Thymus (tissue), 11 donors: ENCODE data around the gene BICC1. TPM values are rescaled to one million over a fixed set of nuclear protein-coding genes. Genes with fewer than 3 reads are reported as not detected.

Source experiments
- DNase-seq, 9 donors: peaks; one replicate each; pipeline ENCODE4 v3.0.0-alpha.2; 2013; ENCODE audit warnings: low spot score in 9 of 9, low read depth in 6 of 9, missing footprints in 1 of 9
- H3K27ac ChIP-seq, 2 donors: one replicate each; pipeline ENCODE4 v1.5.1; 2013; ENCODE audit warnings: control low read depth in 1 of 2, low read depth in 1 of 2, low read length in 1 of 2, mild to moderate bottlenecking in 1 of 2, moderate library complexity in 1 of 2
- H3K27me3 ChIP-seq, 2 donors: one replicate each; pipeline ENCODE4 v1.5.1; 2013; ENCODE audit warnings: low read length in 1 of 2; ENCODE audit not compliant: control insufficient read depth in 2 of 2, insufficient read depth in 1 of 2
- H3K36me3 ChIP-seq, 2 donors: one replicate each; pipeline ENCODE4 v1.5.1; 2013; ENCODE audit warnings: low read length in 1 of 2, mild to moderate bottlenecking in 1 of 2, moderate library complexity in 1 of 2; ENCODE audit not compliant: control insufficient read depth in 2 of 2, insufficient read depth in 2 of 2
- H3K4me1 ChIP-seq, 2 donors: one replicate each; pipeline ENCODE4 v1.5.1; 2013; ENCODE audit warnings: low read length in 2 of 2; ENCODE audit not compliant: control insufficient read depth in 2 of 2, insufficient read depth in 2 of 2
- H3K4me3 ChIP-seq, 2 donors: one replicate each; pipeline ENCODE4 v1.5.1; 2013; ENCODE audit warnings: low read length in 2 of 2, control low read depth in 1 of 2, mild to moderate bottlenecking in 1 of 2
- H3K9me3 ChIP-seq, 2 donors: one replicate each; pipeline ENCODE4 v1.5.1; 2013; ENCODE audit warnings: low read length in 1 of 2, mild to moderate bottlenecking in 1 of 2; ENCODE audit not compliant: control insufficient read depth in 2 of 2, insufficient read depth in 1 of 2
- WGBS: extraction: QIAGEN DNeasy Blood & Tissue Kit; methylation state at CpG from one replicate; pipeline ENCODE4 v1.1.7; 2013; 5-methylcytosine and 5-hydroxymethylcytosine counted together
- polyA plus RNA-seq: library from polyadenylated mRNA; stranded (reverse); fragments of 200-250 nt; gene quantifications from one replicate; pipeline ENCODE4 v1.2.3, GENCODE V29; 2013
- total RNA-seq: library from RNA; stranded (reverse); fragments of 120-200 nt; gene quantifications from one replicate; pipeline ENCODE4 v1.2.4, GENCODE V29; 2013
- donor health status: healthy.

Gene BICC1
- total and polyA plus RNA-seq, 2 donors = 1.8 to 1.9 TPM

DNA sequence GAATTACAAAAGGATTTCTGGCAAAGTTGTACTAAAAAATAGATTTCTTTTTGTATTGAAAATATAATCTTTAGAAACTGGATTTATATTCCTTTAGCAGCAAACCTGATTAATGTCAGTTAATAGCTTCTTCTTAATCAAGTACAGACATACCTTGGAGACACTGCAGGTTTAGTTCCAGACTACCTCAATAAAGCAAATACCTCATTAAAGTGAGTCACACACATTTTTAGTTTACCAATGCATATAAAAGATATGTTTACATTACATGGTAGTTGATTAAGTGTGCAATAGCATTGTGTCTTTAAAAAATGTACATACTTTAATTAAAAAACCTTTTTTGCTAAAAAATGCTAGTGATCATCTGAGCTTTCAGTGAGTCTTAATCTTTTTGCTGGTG is 215.0 kb downstream of the BICC1 start:
- H3K27me3 ChIP-seq = no peaks in the 10 kb centered on the region
- H3K27ac ChIP-seq = no peak overlapping the region
- no peaks in the 10 kb centered on the region for H3K36me3 ChIP-seq
- no peak for DNase-seq
- no peaks in the 10 kb centered on the region for H3K4me1 ChIP-seq
- H3K4me3 ChIP-seq = no peak overlapping the region
- H3K9me3 ChIP-seq = peaks cover 0 to 10% of the 10 kb centered on the region in 2 donors

DNA sequence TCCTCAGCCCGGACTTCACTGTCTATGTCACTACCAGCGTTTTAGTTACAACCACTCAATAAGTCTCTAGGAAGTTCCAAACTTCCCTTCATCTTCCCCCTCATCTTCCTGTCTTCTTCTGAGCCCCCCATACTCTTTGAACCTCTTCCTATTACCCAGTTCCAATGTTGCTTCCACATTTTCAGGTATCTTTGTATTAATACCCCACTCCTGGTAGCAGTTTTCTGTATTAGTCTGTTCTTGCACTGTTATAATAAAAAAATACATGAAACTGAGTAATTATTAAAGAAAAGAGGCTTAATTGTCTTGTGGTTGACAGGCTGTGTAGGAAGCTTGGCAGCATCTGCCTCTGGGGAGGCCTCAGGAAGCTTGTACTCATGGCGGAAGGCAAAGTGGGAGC is 218.6 kb downstream of the BICC1 start:
- Histone ChIP-seq H3K4me3 (no peak overlapping the region), H3K27ac (no peak overlapping the region), H3K9me3 (peaks cover 0 to 10% of the 10 kb centered on the region in 2 donors), H3K27me3 (no peaks in the 10 kb centered on the region), H3K36me3 (no peaks in the 10 kb centered on the region), H3K4me1 (no peaks in the 10 kb centered on the region)
- WGBS = 96% methylated on average over 3 of the region's 3 CpGs
- DNase-seq = no peak

DNA sequence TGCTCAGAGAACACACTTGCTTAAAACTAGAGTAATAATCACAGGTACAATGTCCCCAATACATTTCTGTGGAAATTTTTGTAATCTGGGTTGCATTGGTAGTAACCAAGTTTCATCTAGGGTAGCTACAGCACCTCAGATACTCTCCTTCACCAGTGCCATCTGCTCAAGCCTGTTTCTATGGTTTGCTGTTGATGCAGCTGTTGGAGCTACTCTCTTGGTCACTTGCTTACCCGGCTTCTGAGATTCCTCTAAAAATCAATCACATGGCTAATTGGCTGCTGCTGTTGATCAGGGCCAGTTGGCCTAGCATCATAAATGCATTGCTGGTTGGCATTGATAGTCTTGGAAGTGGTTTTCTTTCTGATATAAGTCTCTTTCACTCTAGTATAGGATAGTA is 220.8 kb downstream of the BICC1 start:
- DNase-seq = no peak
- no peaks in the 10 kb centered on the region for H3K36me3 ChIP-seq
- 98% methylated on average over 1 of the region's 1 CpG for WGBS
- H3K27me3 ChIP-seq = no peaks in the 10 kb centered on the region
- H3K27ac ChIP-seq = no peak overlapping the region
- H3K4me1 ChIP-seq = no peaks in the 10 kb centered on the region
- H3K4me3 ChIP-seq = no peak overlapping the region
- H3K9me3 ChIP-seq = peaks cover 0 to 10% of the 10 kb centered on the region in 2 donors

DNA sequence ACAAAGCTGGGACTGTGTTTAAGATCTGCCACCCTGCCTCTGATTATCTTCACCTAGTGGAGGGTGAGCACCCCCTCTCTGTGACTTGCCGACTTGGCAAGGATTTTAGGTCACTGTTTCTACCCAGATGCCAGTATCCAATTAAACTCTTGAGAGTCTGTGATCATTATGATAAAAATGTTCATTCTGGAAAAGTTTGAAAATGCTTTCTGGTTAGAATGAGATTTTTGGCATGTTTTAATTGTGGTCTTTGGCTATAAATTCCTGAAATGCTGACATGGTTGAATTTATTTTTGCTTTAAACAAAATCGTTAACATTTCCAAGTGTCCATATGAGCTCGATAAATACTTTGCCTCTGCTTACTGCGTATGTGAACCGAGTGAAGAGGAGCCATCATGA is 221.4 kb downstream of the BICC1 start:
- WGBS = 96% methylated on average over 5 of the region's 5 CpGs
- H3K4me1 ChIP-seq = no peaks in the 10 kb centered on the region
- H3K9me3 ChIP-seq = peaks cover 0 to 10% of the 10 kb centered on the region in 2 donors
- no peak overlapping the region for H3K4me3 ChIP-seq
- H3K36me3 ChIP-seq = no peaks in the 10 kb centered on the region
- H3K27me3 ChIP-seq = no peaks in the 10 kb centered on the region
- no peak for DNase-seq
- no peak overlapping the region for H3K27ac ChIP-seq

DNA sequence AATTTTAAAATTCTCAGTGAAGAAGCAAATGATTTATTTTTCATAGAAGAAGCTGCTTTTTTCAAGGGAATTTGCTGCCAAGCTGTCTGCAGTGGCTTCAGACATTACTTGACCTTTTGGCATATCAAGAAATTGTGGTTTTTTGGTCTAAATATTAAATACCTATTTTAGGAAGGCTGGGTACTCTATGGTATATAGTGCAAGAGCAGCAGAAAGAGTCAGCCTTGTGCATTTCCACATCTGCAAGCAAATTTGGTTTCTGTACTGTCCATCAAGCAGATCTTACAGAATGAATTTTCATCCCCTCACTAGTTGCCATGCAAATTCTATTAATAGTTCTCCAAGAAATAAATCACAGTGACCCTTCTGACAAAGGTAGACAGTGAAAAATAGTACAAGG is 222.0 kb downstream of the BICC1 start:
- no peaks in the 10 kb centered on the region for H3K36me3 ChIP-seq
- DNase-seq = no peak
- no peaks in the 10 kb centered on the region for H3K4me1 ChIP-seq
- H3K27me3 ChIP-seq = no peaks in the 10 kb centered on the region
- H3K4me3 ChIP-seq = no peak overlapping the region
- no peak overlapping the region for H3K27ac ChIP-seq
- H3K9me3 ChIP-seq = peaks cover 0 to 10% of the 10 kb centered on the region in 2 donors

DNA sequence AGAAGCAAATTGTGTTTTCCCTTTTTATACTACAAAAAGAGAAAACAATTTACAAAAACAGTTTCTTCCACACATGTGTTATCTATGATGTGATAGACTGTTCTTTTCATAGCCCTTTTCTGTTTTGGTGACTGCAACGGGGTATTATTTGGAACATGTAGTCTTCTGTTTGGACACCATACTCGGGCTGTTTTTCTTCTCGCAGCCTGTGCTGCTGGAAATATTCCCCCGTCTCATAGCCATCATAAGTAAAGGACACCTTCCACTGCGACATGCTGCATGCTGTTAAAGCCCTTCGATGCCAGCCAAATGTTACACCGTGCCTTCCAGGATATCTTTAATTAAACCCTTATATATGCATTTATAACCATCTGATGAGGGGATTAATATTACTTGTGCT is 222.4 kb downstream of the BICC1 start:
- H3K27ac ChIP-seq = no peak overlapping the region
- H3K9me3 ChIP-seq = peaks cover 0 to 10% of the 10 kb centered on the region in 2 donors
- H3K4me3 ChIP-seq = no peak overlapping the region
- no peaks in the 10 kb centered on the region for H3K36me3 ChIP-seq
- no peak for DNase-seq
- no peaks in the 10 kb centered on the region for H3K27me3 ChIP-seq
- 80% methylated on average over 7 of the region's 7 CpGs for WGBS
- no peaks in the 10 kb centered on the region for H3K4me1 ChIP-seq

DNA sequence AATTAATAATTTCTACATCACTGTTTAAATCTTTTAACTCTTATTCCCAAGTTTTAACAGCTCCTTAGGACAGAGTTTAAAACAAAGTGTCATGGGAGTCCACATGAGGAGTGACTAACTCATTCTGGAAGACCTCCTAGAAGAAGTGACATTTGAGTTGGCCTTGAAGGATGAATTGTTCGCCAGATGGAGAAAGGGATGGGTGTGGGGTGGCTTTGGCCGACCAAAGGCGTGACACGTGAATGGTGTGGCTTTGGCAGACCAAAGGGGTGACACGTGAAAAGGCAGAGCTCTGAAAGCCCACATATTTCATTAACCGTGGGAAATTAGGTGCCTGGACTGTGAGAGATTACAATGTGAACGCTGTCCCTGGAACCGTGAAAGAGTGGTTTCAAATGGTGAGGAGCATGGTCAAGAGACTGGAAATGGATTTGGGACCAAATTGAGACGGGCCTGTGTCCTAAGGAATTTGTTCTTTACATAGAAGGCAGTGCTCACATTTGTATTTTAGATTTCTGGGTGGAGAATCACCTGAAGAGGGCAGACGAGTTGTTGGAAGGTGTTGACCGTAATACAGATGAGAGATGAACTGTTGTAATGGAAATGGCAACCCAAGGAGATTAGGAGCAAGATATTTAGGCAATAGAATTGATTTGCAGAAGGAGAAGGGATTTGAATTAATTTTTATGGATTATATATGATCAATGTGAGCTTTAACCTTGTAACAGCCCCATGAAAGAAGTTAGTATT is 228.1 kb downstream of the BICC1 start:
- no peak for DNase-seq
- WGBS = 94% methylated on average over 11 of the region's 11 CpGs
- H3K4me1 ChIP-seq = no peaks in the 10 kb centered on the region
- H3K9me3 ChIP-seq = no peaks in the 10 kb centered on the region
- H3K4me3 ChIP-seq = no peak overlapping the region
- H3K27me3 ChIP-seq = no peaks in the 10 kb centered on the region
- H3K36me3 ChIP-seq = no peaks in the 10 kb centered on the region
- H3K27ac ChIP-seq = no peak overlapping the region

DNA sequence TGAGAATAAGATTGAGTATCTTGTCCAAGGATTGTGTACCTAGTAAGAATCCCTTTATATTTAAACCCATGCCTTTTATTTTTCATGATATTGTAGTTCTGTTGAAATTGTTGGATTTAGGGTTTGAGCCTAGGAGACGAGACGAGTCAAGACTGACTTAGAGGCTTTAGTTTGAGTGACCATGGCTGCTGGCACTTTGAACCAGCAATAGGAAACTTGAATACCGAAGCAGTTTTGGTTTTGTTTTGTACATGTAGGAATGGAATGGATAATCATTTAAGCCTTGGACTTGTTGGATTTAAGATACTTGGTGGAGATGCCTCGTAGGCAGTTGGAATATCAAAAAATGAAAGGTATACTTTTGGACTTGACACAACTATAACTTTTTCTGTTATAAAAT is 229.0 kb downstream of the BICC1 start:
- Histone ChIP-seq H3K4me1 (no peaks in the 10 kb centered on the region), H3K9me3 (no peaks in the 10 kb centered on the region), H3K36me3 (no peaks in the 10 kb centered on the region), H3K27me3 (no peaks in the 10 kb centered on the region), H3K4me3 (no peak overlapping the region), H3K27ac (no peak overlapping the region)
- WGBS = 90% methylated on average over 4 of the region's 4 CpGs
- no peak for DNase-seq

DNA sequence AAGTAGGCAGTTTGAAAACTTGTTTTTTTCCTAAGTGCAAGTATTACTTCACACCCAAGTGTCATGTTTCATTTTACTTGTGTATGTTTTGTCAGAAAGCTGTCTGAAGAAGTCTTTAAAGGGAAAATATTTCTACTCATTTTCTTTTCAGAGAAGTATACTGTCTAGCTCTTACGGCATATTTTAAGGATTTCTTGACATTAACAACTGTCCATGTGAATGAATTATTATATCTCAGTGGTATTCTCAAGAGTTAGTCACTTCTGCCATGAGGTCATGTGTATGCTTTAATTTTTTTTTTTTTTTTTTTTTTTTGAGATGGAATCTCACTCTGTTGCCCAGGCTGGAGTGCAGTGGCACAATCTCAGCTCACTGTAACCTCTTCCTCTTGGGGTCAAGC is 229.5 kb downstream of the BICC1 start:
- Histone ChIP-seq H3K9me3 (no peaks in the 10 kb centered on the region), H3K36me3 (no peaks in the 10 kb centered on the region), H3K27ac (no peak overlapping the region), H3K4me1 (no peaks in the 10 kb centered on the region), H3K4me3 (no peak overlapping the region), H3K27me3 (no peaks in the 10 kb centered on the region)
- no peak for DNase-seq
- WGBS = 91% methylated on average over 1 of the region's 1 CpG
